HFFc6 (cell line): ENCODE measurements around the gene KRT15. TPM values are rescaled to one million over a fixed set of nuclear protein-coding genes. Genes with fewer than 3 reads are reported as not detected.
A peak's percentile ranks its signal among the peaks of the same experiment; 100 is the strongest.

Experiments used
- DNase-seq: peaks from one replicate; pipeline ENCODE4 v3.0.0-alpha.2; 2018
- H3K27ac Mint-ChIP-seq: 2 replicates; pipeline ENCODE4 v1.8.0; 2020; ENCODE audit warnings: mild to moderate bottlenecking, mixed read lengths
- H3K27me3 Mint-ChIP-seq: 2 replicates; pipeline ENCODE4 v1.8.0; 2021; ENCODE audit warnings: mild to moderate bottlenecking, moderate library complexity, mixed read lengths; ENCODE audit not compliant: insufficient read depth
- H3K36me3 Mint-ChIP-seq: 2 replicates; pipeline ENCODE4 v1.8.0; 2021; ENCODE audit warnings: low read depth, mixed read lengths
- H3K4me1 Mint-ChIP-seq: 2 replicates; pipeline ENCODE4 v1.8.0; 2020; ENCODE audit warnings: low read depth, mixed read lengths
- H3K4me3 Mint-ChIP-seq: 2 replicates; pipeline ENCODE4 v1.8.0; 2020; ENCODE audit warnings: mild to moderate bottlenecking, moderate library complexity, mixed read lengths
- H3K9me3 Mint-ChIP-seq: 2 replicates; pipeline ENCODE4 v1.8.0; 2020; ENCODE audit warnings: mild to moderate bottlenecking, mixed read lengths
- total RNA-seq, 6 experiments: library from RNA; stranded (reverse); fragmentation: NEBNext Ultra II Directional; extraction: Animal tissue kit (Norgen Biotek cat#: 25700); gene quantifications; 2 replicates in 1 of 6; 3 replicates in 5 of 6; pipeline ENCODE4 v1.2.3, GENCODE V29; 2021
- TF ChIP-seq, protein P1 (sequence below): fragments of 200-600 bp; sonication (generic); IDR thresholded peaks from 2 replicates; pipeline ENCODE4 v1.5.0; 2021; ENCODE audit warnings: antibody characterized with exemption, mild to moderate bottlenecking

KRT15 gene
- total RNA-seq, 6 experiments from 2014 or later: 5.0 to 8.6 (median 6.9) TPM

DNA sequence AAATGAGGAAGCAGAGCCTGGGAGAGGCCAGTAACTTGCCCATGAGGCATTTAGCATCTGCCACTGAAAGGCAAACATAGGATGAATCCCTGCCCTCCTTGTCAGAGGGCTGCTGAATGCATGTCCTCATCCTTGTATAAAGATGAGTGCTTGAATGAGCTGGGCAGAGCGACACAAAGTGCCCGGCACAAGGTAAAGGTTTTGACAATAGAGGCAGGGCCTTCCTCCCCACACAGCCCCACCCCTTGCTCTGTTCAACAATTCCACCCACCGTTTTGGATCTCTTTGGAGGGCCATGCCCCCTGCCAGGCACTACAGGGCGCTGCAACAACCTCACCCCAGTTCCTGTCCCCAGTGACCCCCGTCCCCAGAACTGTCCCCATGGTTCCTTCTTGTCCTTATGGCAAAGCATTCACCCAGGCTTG, 10.8 kb upstream of the KRT15 start:
- H3K9me3 Mint-ChIP-seq: no peaks in the 10 kb centered on the region
- H3K4me1 Mint-ChIP-seq: peaks cover 38% of the 10 kb centered on the region
- DNase-seq: no peak
- H3K27me3 Mint-ChIP-seq: peaks cover 3% of the 10 kb centered on the region
- no peaks in the 10 kb centered on the region for H3K36me3 Mint-ChIP-seq
- peak overlapping the region; percentile 98 for H3K27ac Mint-ChIP-seq
- TF ChIP-seq, protein P1, sequence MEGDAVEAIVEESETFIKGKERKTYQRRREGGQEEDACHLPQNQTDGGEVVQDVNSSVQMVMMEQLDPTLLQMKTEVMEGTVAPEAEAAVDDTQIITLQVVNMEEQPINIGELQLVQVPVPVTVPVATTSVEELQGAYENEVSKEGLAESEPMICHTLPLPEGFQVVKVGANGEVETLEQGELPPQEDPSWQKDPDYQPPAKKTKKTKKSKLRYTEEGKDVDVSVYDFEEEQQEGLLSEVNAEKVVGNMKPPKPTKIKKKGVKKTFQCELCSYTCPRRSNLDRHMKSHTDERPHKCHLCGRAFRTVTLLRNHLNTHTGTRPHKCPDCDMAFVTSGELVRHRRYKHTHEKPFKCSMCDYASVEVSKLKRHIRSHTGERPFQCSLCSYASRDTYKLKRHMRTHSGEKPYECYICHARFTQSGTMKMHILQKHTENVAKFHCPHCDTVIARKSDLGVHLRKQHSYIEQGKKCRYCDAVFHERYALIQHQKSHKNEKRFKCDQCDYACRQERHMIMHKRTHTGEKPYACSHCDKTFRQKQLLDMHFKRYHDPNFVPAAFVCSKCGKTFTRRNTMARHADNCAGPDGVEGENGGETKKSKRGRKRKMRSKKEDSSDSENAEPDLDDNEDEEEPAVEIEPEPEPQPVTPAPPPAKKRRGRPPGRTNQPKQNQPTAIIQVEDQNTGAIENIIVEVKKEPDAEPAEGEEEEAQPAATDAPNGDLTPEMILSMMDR: no peak
- H3K4me3 Mint-ChIP-seq: peak overlapping the region; percentile 68

DNA sequence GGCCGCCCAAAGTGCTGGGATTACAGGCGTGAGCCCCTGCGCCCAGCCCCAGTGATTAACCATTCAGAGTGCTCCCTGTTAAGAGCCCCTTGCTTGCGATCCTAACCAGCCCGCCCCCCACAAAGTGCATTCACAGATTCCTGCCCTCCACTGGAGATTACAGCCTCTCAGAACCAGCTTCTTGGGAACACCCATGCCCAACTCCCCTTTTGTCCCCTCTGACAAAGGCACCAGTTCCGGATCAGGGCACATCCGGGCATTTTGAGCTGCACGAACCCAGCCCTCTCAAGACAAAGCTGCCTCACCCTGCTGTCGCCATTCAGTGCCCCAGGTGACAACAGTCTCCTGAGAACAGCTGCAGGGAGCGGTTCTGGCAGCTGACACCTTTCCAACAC, 10.3 kb upstream of the KRT15 start:
- H3K27ac Mint-ChIP-seq: peak overlapping the region; percentile 98
- H3K4me1 Mint-ChIP-seq: peaks cover 38% of the 10 kb centered on the region
- peak overlapping the region; percentile 69; the same call in 1 of the 2 replicates for H3K4me3 Mint-ChIP-seq
- DNase-seq: no peak
- H3K9me3 Mint-ChIP-seq: no peaks in the 10 kb centered on the region
- H3K36me3 Mint-ChIP-seq: no peaks in the 10 kb centered on the region
- TF ChIP-seq, protein P1: no peak
- peaks cover 2% of the 10 kb centered on the region; the same call in 1 of the 2 replicates for H3K27me3 Mint-ChIP-seq

DNA sequence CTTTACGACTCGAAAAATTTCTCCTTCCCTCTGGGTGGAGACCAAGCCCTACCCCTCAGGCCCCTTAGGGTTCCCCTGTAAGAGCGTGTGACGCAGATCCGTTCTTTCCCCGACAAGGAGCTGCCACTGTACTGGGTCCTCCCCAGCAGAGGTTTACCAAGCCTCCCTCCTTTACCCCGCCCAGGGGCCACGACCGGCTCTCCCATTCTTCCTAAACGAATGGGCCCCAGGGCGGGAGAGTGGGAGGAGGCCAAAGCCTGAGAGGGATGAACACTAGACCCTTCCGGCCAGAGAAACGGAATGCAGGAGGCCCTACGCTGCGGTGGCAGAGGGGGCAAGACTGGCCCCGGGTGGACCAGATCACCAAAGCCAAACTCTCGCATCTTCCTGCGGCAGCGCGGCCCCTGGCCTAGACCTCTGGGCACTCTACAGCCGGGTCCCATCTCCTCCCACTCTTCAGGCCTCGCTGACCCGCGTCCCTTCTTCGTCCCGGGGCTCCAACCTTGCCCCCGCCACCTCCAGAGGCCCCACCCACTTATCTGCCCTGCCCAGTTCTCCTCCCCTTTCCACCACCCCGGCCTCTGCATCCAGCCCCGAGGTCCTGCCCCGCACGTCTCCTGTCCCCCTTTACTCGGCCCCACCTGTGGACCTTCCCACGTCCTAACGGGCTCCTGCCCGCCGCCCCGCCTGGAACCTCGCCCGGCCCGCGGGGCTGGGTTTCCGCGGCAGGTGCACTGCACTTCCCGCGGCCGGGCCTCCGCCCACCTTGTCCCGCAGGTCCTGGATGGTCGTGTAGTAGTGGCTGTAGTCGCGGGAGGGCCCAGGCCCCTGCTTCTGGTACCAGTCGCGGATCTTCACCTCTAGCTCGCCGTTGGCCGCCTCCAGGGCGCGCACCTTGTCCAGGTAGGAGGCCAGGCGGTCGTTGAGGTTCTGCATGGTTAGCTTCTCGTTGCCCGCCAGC, 8.7 kb upstream of the KRT15 start:
- no peak overlapping the region for H3K27ac Mint-ChIP-seq
- H3K36me3 Mint-ChIP-seq: no peaks in the 10 kb centered on the region
- TF ChIP-seq, protein P1: no peak
- no peaks in the 10 kb centered on the region for H3K9me3 Mint-ChIP-seq
- no peak for DNase-seq
- peaks cover 2% of the 10 kb centered on the region; the same call in 1 of the 2 replicates for H3K27me3 Mint-ChIP-seq
- peaks cover 50% of the 10 kb centered on the region for H3K4me1 Mint-ChIP-seq
- H3K4me3 Mint-ChIP-seq: peak overlapping the region; percentile 69; the same call in 1 of the 2 replicates

DNA sequence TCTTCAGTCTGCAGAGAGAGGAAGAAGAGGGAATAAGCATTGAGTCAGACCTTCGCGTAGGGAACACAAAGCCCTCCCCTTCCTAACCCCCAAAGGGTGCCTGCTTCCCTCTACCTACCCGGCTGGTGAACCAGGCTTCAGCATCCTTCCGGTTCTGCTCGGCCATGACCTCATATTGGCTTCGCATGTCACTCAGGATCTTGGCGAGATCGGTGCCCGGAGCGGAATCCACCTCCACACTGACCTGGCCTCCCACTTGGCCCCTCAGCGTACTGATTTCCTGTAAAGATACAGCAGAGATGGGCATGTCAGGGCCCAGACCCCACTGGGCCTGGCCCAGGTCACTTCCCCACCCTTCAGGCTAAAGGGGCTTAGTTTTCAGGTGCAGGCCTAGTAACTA, 5.6 kb upstream of the KRT15 start:
- TF ChIP-seq, protein P1: no peak
- Mint-ChIP-seq H3K27ac (no peak overlapping the region), H3K27me3 (peaks cover 2% of the 10 kb centered on the region; the same call in 1 of the 2 replicates), H3K4me3 (no peak overlapping the region), H3K36me3 (no peaks in the 10 kb centered on the region), H3K4me1 (peaks cover 49% of the 10 kb centered on the region), H3K9me3 (no peaks in the 10 kb centered on the region)
- DNase-seq: no peak

DNA sequence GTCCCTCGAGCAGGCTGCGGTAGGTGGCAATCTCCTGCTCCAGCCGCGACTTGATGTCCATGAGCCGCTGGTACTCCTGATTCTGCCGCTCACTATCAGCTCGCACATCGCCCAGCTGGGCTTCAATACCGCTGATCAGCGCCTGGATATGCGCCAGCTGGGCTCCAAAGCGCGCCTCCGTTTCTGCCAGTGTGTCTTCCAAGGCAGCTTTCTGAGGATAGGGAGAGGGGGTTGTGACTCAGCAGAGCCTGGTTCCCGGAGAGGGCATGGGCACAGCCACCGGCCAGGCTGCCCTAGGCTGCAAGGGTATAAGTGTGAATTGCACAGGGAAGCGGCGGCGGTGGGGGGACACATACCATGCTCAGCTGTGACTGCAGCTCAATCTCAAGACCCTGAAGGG, 5.1 kb upstream of the KRT15 start:
- DNase-seq: no peak
- Mint-ChIP-seq H3K4me1 (peaks cover 49% of the 10 kb centered on the region), H3K9me3 (no peaks in the 10 kb centered on the region), H3K4me3 (no peak overlapping the region), H3K27me3 (peaks cover 2% of the 10 kb centered on the region; the same call in 1 of the 2 replicates), H3K36me3 (no peaks in the 10 kb centered on the region), H3K27ac (peak overlapping the region; percentile 14)
- TF ChIP-seq, protein P1: no peak
